Psoas muscle (tissue), 8 donors: ENCODE results near the gene PDILT. TPM values are rescaled to one million over a fixed set of nuclear protein-coding genes. Genes with fewer than 3 reads are reported as not detected.

Experiments used
- ATAC-seq, 4 donors: fragments of 200-7000 bp; cut with Tn5 transposase; one replicate each; pipeline ENCODE4 v1.9.1; 2020; ENCODE audit warnings: moderate library complexity in 3 of 4, mild to moderate bottlenecking in 2 of 4
- DNase-seq, 2 donors: peaks; one replicate each; pipeline ENCODE4 v3.0.0-alpha.2; 2020
- H3K27ac ChIP-seq: fragments of 200-600 bp; one replicate; pipeline ENCODE4 v1.8.0; 2022
- H3K27me3 ChIP-seq, 3 donors: fragments of 200-600 bp in 1 of 3; one replicate each; pipeline versions ENCODE4 v1.6.1 to v1.8.0; 2013 to 2022; ENCODE audit warnings: low read length in 2 of 3, mild to moderate bottlenecking in 2 of 3, moderate library complexity in 1 of 3; ENCODE audit not compliant: insufficient read depth in 3 of 3
- H3K36me3 ChIP-seq, 2 donors: fragments of 200-600 bp in 1 of 2; one replicate each; pipeline versions ENCODE4 v1.6.1 to v1.8.0; 2013 to 2022; ENCODE audit warnings: low read depth in 1 of 2, mild to moderate bottlenecking in 1 of 2, moderate library complexity in 1 of 2; ENCODE audit not compliant: insufficient read depth in 1 of 2
- H3K4me1 ChIP-seq: fragments of 200-600 bp; one replicate; pipeline ENCODE4 v1.8.0; 2022
- H3K4me3 ChIP-seq: fragments of 200-600 bp; one replicate; pipeline ENCODE4 v1.8.0; 2022; ENCODE audit warnings: mild to moderate bottlenecking
- H3K9me3 ChIP-seq: fragments of 200-600 bp; one replicate; pipeline ENCODE4 v1.8.0; 2022
- WGBS, 3 donors: extraction: QIAGEN DNeasy Blood & Tissue Kit; methylation state at CpG; one replicate each; pipeline versions ENCODE4 v1.1.6 to v1.1.7; 2013; 5-methylcytosine and 5-hydroxymethylcytosine counted together
- intact Hi-C, 2 donors: fragments of 100-400 bp; cut with DNase I; formaldehyde crosslinking; loops; one replicate each; pipeline versions ENCODE4 v1.11.0 to v1.14.2; 2022
- polyA plus RNA-seq, 3 donors: library from polyadenylated mRNA; stranded (reverse); fragments of 200-250 nt; gene quantifications; one replicate each; pipeline ENCODE4 v1.2.3, GENCODE V29; 2013
- total RNA-seq, 4 donors: library from RNA; stranded (reverse); fragmentation: NEBNext Ultra II Directional in 2 of 4; extraction: Animal tissue kit (Norgen Biotek cat#: 25700) in 2 of 4; gene quantifications; one replicate each; pipeline versions ENCODE4 v1.2.1 to v1.2.4, GENCODE V29; 2021 to 2023
- TF ChIP-seq, protein P1 (sequence below): fragments of 200-600 bp; IDR thresholded peaks from one replicate; pipeline ENCODE4 v1.8.0; 2022; ENCODE audit warnings: antibody characterized with exemption
- donor health status: healthy with polysubstance abuse.
- donor health status: DM: no; HTN: no; CAD: no; lungs with moderate emphysema.
- donor health status: Bipolar disorder and iron deficiency.
- donor health status: healthy.
- donor health status: DM: yes; HTN: yes; CAD: no.
- donor health status: DM: no; HTN: no; CAD: no.
- donor health status: DM: no; HTN: no; CAD: no.
- donor health status: DM: yes; HTN: yes; CAD: no.

PDILT gene
- total and polyA plus RNA-seq, 7 donors = not detected

DNA sequence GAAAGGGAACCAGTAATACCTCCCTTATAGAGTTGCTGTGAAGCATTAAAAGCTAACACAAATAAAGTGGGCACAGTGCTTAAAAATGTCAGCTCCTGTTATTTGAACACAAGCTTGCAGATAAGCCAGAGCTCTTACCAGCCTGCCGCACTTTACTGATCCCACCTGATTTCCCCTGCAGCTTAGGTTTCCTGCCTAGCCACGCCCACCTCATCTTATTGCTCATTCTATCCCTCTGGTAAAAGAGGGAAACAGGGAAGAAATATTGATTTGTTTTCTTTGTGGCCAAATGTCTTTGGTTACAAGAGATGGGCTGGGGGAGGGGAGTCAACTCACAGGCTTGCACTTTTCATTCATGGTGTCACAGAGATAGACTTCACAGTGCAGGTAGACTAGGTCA lies 67.6 kb downstream of the PDILT start:
- 31 to 65% (median 47%) methylated on average over 2 of the region's 2 CpGs for WGBS, 3 donors
- intact Hi-C loops = loop anchor here in 1 of 2 donors (5.0 kb wide), 1 partner anchor 170 kb away; no protein-coding TSS in a partner anchor
- Histone ChIP-seq H3K27me3 (no peaks in the 10 kb centered on the region), H3K9me3 (no peaks in the 10 kb centered on the region), H3K27ac (no peak overlapping the region), H3K4me3 (no peak overlapping the region), H3K4me1 (no peaks in the 10 kb centered on the region), H3K36me3 (no peaks in the 10 kb centered on the region)
- no peak for ATAC-seq
- TF ChIP-seq, protein P1, sequence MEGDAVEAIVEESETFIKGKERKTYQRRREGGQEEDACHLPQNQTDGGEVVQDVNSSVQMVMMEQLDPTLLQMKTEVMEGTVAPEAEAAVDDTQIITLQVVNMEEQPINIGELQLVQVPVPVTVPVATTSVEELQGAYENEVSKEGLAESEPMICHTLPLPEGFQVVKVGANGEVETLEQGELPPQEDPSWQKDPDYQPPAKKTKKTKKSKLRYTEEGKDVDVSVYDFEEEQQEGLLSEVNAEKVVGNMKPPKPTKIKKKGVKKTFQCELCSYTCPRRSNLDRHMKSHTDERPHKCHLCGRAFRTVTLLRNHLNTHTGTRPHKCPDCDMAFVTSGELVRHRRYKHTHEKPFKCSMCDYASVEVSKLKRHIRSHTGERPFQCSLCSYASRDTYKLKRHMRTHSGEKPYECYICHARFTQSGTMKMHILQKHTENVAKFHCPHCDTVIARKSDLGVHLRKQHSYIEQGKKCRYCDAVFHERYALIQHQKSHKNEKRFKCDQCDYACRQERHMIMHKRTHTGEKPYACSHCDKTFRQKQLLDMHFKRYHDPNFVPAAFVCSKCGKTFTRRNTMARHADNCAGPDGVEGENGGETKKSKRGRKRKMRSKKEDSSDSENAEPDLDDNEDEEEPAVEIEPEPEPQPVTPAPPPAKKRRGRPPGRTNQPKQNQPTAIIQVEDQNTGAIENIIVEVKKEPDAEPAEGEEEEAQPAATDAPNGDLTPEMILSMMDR = no peak
- DNase-seq = no peak

DNA sequence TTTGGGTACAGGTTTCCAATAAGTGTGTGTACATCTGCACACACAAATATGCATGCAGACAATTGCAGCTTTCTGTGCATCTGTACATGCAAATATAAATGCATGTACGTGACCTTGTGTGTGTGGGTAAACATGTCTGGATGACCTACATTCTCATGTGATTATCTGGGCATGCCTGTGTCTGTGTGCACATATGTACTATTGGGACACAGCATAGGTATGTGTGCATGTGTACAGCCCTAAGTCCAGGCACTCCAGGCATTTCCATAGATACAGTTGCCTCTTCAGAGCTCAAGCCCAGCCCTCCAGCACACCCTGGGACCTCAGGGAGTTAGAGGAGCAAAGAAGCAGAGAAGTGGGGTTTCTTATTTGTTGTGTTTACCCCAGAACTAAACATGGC lies 70.1 kb downstream of the PDILT start:
- no peak overlapping the region for H3K4me3 ChIP-seq
- no peaks in the 10 kb centered on the region for H3K27me3 ChIP-seq
- TF ChIP-seq, protein P1 = no peak

DNA sequence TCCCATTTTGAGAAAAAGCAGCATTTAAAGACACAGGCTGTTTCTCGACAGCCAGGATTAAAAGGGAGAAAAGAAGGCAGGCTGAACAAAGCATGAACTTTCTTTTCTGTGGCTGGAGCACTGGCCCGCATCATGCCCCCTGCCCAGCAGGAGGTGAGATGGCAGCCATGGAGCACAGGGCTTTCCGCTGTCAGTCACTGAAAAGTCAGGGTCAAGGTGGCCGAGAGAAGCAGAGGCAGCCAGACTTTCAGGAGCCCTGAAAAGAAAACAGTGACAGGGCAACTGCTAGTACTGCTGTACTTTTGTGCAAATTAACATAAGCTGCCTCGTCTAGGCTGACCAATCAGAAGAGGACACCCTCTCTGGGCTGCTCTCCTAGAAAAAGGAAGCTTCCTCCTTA lies 71.4 kb downstream of the PDILT start:
- no peaks in the 10 kb centered on the region for H3K4me1 ChIP-seq
- ATAC-seq = no peak
- H3K4me3 ChIP-seq = no peak overlapping the region
- intact Hi-C loops = no loop called here
- no peak for DNase-seq
- no peaks in the 10 kb centered on the region for H3K36me3 ChIP-seq
- WGBS, 3 donors = 58 to 62% (median 58%) methylated on average over 5 of the region's 5 CpGs
- H3K27ac ChIP-seq = no peak overlapping the region
- TF ChIP-seq, protein P1 = no peak
- no peaks in the 10 kb centered on the region for H3K27me3 ChIP-seq
- H3K9me3 ChIP-seq = no peaks in the 10 kb centered on the region

More for the DNA sequence above, 70.1 kb downstream of the PDILT start:
- DNase-seq = no peak
- intact Hi-C loops = no loop called here
- Histone ChIP-seq H3K4me1 (no peaks in the 10 kb centered on the region), H3K27ac (no peak overlapping the region), H3K9me3 (no peaks in the 10 kb centered on the region), H3K36me3 (no peaks in the 10 kb centered on the region)
- WGBS, 3 donors = 63 to 67% (median 64%) methylated on average over 1 of the region's 1 CpG
- ATAC-seq = no peak

DNA sequence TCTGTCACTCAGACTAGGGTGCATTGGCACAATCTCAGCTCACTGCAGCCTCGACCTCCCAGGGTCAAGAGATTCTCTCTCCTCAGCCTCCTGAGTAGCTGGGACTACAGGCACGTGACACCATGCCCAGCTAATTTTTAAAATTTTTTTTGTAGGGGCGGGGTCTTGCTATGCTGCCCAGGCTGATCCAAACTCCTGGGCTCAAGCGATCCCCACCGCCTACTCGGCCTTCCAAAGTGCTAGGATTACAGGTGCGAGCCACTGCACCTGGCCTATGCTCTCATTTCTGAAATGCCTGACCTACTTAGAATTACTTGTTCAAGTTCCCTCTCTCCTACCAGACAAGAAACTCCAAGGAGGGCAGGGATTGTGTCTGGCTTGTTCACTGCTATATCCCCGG lies 72.1 kb downstream of the PDILT start:
- Histone ChIP-seq H3K27me3 (no peaks in the 10 kb centered on the region), H3K4me3 (no peak overlapping the region), H3K4me1 (no peaks in the 10 kb centered on the region), H3K9me3 (no peaks in the 10 kb centered on the region), H3K36me3 (no peaks in the 10 kb centered on the region), H3K27ac (no peak overlapping the region)
- DNase-seq (no peak), ATAC-seq (no peak)
- intact Hi-C loops = no loop called here
- WGBS, 3 donors = 76 to 84% (median 78%) methylated on average over 8 of the region's 8 CpGs
- TF ChIP-seq, protein P1 = no peak

DNA sequence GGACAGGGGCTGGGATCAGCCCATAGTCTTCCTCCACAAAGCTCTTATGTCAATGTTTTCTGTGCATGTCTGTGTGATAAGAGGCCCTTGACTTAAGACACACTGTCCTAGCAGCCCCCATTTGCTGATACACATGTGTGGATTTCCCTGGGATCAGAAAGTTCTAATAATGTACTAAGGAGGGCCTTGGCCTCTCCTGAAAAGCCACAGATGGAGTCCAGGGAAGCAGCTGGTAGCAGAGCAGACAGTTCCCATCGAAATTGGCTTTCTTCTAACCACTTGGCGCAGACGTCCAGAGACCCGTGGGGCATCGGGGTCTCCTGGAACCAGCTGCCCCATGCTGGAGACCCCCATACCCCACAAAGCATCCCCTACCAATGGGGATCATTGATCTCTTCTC lies 72.9 kb downstream of the PDILT start:
- intact Hi-C loops = no loop called here
- H3K27ac ChIP-seq = no peak overlapping the region
- H3K27me3 ChIP-seq = no peaks in the 10 kb centered on the region
- no peaks in the 10 kb centered on the region for H3K4me1 ChIP-seq
- no peak for ATAC-seq
- TF ChIP-seq, protein P1 = no peak
- no peak overlapping the region for H3K4me3 ChIP-seq
- H3K36me3 ChIP-seq = no peaks in the 10 kb centered on the region
- WGBS, 3 donors = 70 to 72% (median 70%) methylated on average over 5 of the region's 5 CpGs
- no peaks in the 10 kb centered on the region for H3K9me3 ChIP-seq
- no peak for DNase-seq
